ENCODE results near the gene RASIP1.
A peak's percentile ranks its signal among the peaks of the same experiment; 100 is the strongest.
"Not testable (repeated sequence)": the region's sequence is repeated elsewhere in the genome, so short reads cannot be mapped to it uniquely, and the experiment has no call there.

Gene RASIP1

GRCh38 chr19:48735031-48735615 is 5.3 kb downstream of the RASIP1 start:
- no peak for DNase-seq (ENCODE audit: low spot score)

- DNase-seq (ENCODE audit: low spot score): no peak
Observed at GRCh38 chr19:48734625-48735024, 5.8 kb downstream of the RASIP1 start.

GRCh38 chr19:48731452-48731851 is 9.0 kb downstream of the RASIP1 start:
- no peak for DNase-seq (ENCODE audit: low spot score)

- DNase-seq (ENCODE audit: low spot score): no peak
Observed at GRCh38 chr19:48728911-48729664, 11.3 kb downstream of the RASIP1 start.

GRCh38 chr19:48726556-48726955 is 13.9 kb downstream of the RASIP1 start:
- DNase-seq (ENCODE audit: low spot score): no peak

DNA sequence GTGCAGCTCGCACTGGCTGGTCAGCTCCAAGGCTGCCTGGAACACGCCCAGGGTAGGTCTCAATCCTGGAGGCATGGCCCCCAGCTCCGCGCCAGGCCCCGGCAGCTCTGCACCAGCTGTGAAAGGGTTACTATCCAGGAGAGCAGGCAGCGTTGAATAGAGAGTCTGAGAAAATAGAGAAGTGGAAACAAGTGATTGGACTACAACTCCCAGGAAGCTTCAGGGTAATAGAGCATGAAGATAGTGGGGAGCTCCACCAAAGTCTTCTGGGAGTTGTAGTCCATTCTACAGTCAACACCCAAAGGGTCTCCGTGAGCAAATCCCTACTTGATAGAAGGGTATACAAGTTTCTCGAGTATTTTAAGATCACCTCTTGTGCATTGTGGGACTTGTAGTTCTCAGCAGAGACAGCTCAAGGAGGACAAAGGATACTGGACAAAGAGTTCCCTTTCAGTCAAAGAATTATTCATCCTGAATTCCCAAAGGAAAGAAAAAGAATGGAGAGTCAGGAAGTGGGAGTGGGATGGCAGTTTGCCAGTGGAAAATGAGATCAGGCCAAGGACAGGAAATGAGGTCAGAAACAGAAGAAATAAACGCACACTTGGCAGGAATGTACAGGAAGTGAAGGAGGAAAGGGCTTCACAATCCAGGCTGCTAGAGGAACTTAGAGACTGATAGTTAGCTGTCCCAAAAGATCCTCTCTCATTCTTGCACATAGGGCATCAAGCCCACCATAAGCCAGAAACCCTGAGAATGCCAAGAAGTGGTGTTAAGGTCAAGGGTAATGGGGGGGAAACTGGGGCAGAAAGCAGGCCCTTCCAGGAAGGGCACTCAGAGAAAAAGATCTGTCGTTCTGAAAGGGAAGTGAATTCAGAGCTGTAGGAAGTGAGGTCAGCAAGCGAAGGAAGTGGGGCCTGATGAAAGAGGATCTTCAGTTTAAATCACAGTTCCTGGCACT is 15.3 kb downstream of the RASIP1 start:
- DNase-seq (ENCODE audit: low spot score): peak; percentile 63

DNA sequence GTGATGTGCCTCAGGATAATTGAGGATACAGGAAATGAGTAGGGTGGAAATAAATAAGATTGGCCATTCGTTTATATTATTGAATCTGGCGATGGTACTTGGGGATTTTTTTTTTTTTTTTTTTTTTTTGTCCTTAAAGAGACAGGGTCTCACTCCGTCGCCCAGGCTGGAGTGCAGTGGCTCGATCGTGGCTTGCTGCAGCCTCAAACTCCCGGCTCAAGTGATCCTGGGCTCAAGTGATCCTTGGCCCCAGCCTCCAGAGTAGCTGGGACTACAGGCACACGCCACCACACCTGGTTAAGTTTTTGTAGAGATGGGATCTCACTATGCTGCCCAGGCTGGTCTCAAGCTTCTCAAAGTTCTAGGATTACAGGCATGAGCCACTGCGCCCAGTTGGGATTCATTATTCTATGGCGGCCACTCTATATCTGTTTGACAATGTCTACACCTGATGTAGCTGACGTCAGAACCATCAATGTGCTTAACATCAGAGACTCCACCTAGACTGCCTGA is 18.2 kb downstream of the RASIP1 start:
- DNase-seq (ENCODE audit: low spot score): no peak

DNA sequence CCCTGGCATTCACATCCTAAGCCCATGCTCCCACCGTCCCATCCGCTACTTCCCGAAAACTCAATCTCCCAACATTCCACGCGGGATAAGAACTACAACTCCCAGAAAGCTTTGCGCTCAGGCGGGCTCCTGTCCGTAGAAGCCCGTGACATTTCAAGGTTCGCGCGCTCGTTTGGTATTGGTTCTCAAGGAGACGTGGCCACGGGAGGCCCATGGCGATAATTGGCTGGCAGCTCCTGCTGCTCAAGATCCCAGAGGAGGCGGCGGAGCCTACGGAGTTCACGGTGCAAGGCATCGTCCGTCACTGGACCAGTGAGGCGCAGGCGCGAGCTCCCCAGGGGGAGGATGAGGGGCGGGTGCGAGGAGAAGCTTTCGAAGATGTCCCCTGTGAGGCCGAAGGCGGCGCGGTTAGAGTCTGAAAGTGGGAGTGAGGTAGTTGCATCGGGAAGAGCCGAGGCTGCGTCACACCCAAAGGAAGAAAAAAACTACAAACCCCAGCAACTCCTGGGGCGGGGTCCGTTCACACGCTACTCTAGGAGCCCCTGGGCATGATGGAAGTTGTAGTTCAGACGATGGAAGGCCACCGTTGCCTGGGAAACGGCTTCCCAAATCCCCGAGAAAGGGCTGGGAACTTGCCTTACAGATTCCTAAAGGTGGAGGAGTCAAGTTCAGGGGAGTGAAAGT is 19.7 kb downstream of the RASIP1 start:
- DNase-seq (ENCODE audit: low spot score): peak; percentile 100

DNA sequence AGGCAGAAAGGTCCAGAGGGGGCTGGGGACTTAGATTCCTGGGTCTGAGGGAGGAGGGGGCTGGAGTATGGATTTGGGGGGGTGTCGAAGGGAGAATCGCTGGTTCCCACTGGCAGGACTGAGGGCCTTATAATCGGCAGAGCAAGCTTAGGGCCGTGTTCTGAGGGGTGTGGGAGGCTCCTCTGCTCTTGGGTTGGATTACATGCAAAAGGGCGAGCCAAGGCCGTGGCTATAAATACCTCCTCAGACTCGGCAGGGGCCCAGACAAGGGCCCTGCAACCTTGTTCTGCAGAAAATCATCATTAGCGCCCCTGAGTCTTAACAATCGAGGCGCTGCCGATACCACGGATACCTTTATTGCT is 20.2 kb downstream of the RASIP1 start:
- DNase-seq (ENCODE audit: low spot score): no peak

DNA sequence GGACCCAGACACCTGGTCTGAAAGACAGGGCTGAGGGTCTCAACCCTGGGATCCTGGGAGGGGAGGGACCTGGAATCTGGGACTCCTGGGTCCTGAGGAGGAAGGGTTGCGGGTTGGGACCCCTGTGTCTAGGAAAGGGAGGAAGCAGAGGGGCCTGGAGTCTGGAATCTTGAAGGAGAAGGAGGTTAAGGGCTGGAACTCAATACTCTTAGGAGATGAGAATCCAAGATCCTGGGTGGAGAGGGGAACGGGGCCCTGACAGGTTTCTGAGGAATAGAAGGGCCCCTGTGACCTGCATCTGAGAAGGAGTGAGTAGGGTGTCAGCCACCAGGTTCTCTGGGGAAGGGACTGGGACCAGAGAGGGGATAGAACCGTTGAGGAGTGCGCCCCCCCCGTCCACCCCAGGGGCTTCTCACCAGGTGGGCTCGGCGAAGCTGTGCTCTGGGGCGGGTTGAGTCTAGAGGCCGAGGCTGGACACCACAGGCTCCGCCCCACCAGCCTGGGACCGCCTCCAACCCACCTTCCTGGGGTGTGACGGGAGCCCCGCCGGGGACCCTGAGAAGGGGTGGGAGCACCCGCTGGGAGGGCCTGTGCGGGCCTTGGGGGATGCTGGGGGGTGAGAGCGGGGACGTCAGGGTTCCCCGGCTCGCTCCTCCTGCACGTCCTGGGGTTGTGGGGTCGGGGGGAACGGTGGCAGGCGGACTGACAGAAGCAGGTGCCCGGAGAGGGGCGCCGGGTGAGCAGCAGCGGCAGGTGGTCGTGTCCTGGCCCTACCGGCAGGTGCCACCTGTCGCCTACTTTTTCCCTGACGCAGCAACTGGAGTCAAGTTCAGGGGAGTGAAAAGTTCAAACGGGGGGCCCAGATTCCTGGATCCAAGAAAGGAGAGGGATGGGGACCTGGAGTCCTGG is 20.9 kb downstream of the RASIP1 start, which contains the start of gene MAMSTR:
TSS of gene MAMSTR (minus strand) at position 463 of the 909 bp plus-strand sequence. CDS start 694 bp downstream, outside the sequence.
- no peak for DNase-seq (ENCODE audit: low spot score)

DNA sequence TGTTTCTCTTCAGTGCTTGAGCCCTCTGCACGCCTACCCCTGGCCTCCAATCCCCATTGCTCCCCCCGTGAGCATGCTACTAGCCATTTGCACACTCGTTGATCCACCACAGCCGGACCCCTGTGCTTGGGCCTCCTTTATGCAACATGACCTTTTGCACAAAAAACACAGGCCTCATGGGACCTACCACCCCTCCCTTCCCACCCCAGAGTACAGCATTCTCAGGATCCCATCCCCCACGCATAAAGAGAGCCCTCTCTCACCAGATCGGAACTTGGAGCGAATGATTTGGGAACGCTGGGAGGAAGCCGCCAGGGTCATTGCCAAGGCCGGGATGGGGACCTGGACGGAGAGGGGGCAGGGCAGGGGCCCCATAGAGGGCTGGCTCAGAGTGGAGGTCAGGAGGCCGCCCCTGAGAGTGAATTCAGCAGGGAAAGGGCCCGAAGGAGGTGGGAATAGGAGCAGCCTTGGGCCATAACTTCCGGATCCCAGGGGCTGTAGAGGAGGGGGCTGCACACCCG is 21.6 kb downstream of the RASIP1 start:
- no peak for DNase-seq (ENCODE audit: low spot score)

DNA sequence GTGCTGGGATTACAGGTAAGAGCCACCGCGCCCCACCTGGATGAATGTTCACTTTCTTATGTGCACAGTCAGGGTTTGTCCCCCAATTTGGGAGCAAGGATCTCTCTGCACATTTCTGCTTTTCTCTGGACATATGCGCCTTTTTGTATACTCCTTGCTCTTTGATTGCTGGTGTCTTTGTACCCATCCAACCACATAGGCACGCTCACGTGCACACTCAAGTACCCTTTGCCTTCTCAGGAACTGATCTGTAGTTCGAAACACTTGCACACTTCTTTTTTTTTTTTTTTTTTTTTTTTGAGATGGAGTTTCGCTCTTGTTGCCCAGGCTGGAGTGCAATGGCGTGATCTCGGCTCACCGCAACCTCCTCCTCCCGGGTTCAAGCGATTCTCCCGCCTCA is 22.3 kb downstream of the RASIP1 start:
- DNase-seq (ENCODE audit: low spot score): not testable (repeated sequence)

DNA sequence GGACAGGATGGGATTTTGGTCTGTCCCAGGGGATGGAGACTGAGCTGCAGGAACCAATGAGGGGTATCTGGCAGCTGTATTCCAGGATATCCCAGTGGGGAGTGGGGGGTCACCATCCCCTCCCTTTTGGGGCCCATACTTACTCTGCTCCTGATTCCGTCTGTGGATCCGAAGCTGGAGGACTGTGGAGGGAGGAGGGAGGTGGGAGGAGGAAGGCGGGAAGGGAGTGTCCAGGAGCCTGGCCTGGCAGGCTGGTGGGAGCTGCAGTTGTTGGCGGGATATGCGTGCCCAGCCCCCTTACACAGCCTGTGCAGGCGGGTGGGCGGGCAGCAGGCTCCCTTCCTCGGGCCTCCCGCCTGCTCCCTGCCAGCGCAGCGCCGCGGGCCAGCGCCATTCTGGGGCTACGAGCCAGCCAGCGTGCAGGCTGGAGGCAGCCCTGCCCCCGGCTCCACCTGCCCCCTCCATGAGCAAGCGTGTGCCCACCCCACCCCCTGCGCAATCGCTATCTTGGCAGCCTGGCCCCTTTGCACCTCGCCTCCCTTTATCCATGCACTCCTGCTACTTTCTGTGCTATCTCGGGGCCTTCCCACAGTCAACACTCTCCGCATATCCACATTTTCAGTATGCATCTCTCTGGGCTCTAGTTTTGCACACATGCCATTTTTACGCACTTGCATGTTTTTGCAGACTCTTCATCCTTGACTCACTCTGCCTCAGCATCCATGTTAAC is 23.7 kb downstream of the RASIP1 start:
- peak; percentile 55 for DNase-seq (ENCODE audit: low spot score)

DNA sequence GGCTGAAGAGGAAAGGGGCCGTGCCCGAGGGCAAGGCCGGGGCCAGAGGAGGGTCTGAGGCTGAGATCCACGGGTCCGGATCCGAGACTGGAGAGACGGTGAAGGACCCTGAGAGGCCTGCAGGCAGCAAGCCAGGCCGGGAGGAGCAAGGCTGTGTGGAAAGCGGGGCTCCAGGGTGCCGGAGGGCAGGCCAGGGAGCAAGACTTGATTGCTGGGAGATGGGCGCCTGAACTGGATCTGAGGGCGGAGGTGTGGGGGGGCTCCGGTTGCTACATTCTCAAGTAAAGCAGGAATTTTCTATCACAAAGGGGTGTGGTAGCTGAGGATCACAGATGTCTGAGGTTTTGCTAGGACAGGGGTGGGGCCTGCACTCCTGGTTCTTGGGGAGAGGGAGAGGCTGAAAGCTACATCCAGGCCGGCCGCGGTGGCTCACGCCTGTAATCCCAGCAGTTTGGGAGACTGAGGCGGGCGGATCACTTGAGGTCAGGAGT is 24.7 kb downstream of the RASIP1 start:
- DNase-seq (ENCODE audit: low spot score): no peak

DNA sequence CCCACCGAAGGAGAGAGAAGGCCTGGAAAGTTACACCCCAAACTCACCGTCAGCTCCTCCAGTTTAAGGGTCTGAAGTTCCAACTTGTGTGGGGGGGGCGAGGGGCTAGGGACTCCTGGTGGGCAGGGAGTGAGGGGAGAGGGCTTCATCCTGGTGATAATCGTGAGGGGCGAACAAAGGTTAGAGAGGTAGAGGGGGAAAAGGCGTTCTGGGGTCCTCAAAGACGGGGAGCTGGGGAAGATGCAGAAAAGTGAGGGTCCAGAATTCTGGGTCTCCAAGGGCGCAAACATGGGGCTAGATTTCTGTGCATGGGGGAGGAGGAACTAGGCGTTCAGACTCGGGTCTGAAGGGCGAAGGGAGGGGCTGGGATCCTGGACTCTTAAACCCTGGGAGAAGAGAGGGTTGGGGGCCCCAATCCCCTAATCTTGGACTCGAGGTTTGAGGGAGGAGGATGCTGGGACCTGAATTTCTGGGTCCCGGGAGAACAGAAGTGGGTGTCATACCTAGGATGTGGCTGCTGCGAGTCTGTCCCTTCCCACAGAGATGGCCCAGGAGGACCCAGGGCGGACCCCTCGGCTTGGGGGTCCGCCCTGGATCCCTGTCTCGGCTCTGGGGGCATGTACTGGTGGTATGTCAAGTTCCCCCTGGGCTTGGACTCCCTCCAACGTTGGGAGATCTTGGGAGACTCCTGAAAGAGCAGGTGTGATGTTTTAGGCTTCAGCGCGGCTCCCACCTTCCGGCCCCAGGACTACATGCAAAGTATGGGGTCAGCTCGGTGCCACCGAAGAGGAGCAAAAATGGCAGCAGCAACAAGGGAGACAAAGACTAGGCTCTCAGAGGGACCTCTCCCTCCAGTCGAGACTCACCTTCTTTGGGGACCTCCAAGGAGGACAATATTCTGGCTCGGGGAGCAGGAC is 25.4 kb downstream of the RASIP1 start:
- DNase-seq (ENCODE audit: low spot score): no peak

DNA sequence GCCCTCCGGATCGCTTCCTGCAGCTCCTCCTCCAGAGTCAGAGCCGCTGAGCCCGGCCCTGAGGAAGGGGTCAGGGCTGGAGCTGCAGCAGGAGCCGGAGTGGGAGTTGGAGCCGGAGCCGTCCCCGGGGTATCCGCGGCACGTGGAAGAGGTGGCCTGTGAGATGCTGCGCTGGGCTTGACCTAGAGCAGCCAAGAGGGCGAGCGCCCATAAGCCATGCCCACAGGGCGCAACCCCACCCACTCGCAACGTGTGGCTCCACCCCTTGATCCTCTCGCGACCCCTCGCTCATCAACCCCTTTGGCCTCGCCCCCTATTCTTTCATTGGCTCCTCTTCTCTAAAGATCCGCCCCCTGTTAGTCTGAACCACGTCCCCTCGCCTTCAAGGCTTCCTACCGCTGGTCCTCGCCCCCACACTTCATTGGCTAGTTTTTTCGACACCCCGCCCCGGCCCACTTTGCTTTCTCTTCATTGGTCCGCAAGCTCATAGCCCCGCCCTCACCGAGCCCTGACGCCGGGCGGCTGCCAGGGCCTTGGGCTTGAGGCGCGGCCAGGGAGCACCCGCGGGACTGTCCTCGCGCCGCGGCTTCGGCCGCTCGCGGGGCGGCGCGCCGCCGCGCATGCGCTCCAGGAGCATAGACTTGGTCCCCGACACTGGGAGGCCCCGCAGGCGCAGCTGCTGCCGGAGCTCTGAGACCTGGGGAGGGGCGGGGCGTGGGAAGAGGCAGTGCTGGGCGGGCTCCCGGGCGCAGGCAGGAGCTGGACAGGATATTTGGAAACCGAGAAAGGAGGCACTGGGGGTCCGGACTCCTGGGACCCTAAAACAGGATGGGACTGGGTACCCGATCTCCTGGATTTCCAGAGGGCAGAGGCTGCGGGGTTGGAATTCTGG is 26.3 kb downstream of the RASIP1 start:
- DNase-seq (ENCODE audit: low spot score): peak; percentile 100

Data from globus pallidus (tissue), 1 donor.